Measurements from ENCODE around the gene TMEM218. TPM values are rescaled to one million over a fixed set of nuclear protein-coding genes. Genes with fewer than 3 reads are reported as not detected.

The TMEM218 gene
- total and polyA plus RNA-seq, 8 donors, result 0.87 to 21.1 (median 14.9) TPM

GRCh38 chr11:125078016-125078415 is 33.4 kb downstream of the TMEM218 start:
- Histone ChIP-seq H3K27me3 (peaks cover 0 to 25% (median 0%) of the 10 kb centered on the region in 3 donors), H3K9me3 (no peaks in the 10 kb centered on the region), H3K27ac (no peak overlapping the region), H3K36me3 (no peaks in the 10 kb centered on the region), H3K4me1 (no peaks in the 10 kb centered on the region), H3K4me3 (no peak overlapping the region)
- 91 to 97% (median 94%) methylated on average over 11 of the region's 11 CpGs for WGBS, 5 donors
- intact Hi-C loops (cut with DNase I; ENCODE audit: low total_unique reads), result no loop called here
- TF ChIP-seq, protein P1, sequence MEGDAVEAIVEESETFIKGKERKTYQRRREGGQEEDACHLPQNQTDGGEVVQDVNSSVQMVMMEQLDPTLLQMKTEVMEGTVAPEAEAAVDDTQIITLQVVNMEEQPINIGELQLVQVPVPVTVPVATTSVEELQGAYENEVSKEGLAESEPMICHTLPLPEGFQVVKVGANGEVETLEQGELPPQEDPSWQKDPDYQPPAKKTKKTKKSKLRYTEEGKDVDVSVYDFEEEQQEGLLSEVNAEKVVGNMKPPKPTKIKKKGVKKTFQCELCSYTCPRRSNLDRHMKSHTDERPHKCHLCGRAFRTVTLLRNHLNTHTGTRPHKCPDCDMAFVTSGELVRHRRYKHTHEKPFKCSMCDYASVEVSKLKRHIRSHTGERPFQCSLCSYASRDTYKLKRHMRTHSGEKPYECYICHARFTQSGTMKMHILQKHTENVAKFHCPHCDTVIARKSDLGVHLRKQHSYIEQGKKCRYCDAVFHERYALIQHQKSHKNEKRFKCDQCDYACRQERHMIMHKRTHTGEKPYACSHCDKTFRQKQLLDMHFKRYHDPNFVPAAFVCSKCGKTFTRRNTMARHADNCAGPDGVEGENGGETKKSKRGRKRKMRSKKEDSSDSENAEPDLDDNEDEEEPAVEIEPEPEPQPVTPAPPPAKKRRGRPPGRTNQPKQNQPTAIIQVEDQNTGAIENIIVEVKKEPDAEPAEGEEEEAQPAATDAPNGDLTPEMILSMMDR (IDR thresholded peaks at IDR 0.05), result no peak
- TF ChIP-seq POLR2AphosphoS5 (IDR thresholded peaks at IDR 0.05), result no peak
- TF ChIP-seq POLR2A (IDR thresholded peaks at IDR 0.05), result no peak
- TF ChIP-seq EP300 (IDR thresholded peaks at IDR 0.05), result no peak
- DNase-seq, result no peak

GRCh38 chr11:125076378-125076945 is 35.0 kb downstream of the TMEM218 start:
- WGBS, 5 donors, result 76 to 90% (median 85%) methylated on average over 6 to 14 of the region's 14 CpGs
- Histone ChIP-seq H3K36me3 (no peaks in the 10 kb centered on the region), H3K4me3 (no peak overlapping the region), H3K9me3 (no peaks in the 10 kb centered on the region), H3K27me3 (peaks cover 0 to 16% (median 0%) of the 10 kb centered on the region in 3 donors), H3K4me1 (peaks cover 0 to 10% (median 5%) of the 10 kb centered on the region in 4 donors), H3K27ac (no peak overlapping the region)
- no peak for DNase-seq
- intact Hi-C loops (cut with DNase I; ENCODE audit: low total_unique reads), result no loop called here
- no peak for TF ChIP-seq EP300 (IDR thresholded peaks at IDR 0.05)
- TF ChIP-seq, protein P1 (IDR thresholded peaks at IDR 0.05), result no peak
- TF ChIP-seq POLR2AphosphoS5 (IDR thresholded peaks at IDR 0.05), result no peak
- no peak for TF ChIP-seq POLR2A (IDR thresholded peaks at IDR 0.05)

DNA sequence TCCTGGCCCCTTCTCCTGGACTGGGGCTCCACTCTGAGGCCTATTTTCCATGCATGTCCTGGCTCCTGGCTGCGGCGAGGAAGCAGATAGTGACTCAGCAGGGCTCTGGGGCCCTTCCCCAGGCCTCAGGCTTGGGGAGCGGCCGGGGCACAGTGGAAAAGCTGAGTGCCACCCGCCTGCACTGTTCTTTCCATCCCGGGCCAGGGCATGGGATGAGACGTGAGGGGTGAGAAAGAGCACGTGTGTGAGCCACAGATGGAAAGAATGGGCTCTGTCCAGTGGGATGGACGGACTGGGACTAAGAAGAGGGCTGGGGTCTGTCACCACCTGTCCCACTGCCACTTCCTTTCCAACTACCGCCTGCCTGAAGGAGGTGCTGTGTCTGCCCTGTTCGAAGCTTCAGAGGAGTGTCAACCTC is 35.5 kb downstream of the TMEM218 start:
- Histone ChIP-seq H3K27me3 (peaks cover 0 to 11% (median 0%) of the 10 kb centered on the region in 3 donors), H3K27ac (no peak overlapping the region), H3K9me3 (no peaks in the 10 kb centered on the region), H3K4me3 (no peak overlapping the region), H3K36me3 (no peaks in the 10 kb centered on the region), H3K4me1 (peaks cover 5 to 16% (median 9%) of the 10 kb centered on the region in 4 donors)
- intact Hi-C loops (cut with DNase I; ENCODE audit: low total_unique reads), result no loop called here
- peak in 1 of 2 donors; percentile 49 for DNase-seq
- 68 to 83% (median 76%) methylated on average over 11 of the region's 11 CpGs for WGBS, 5 donors
- no peak for TF ChIP-seq EP300 (IDR thresholded peaks at IDR 0.05)
- no peak for TF ChIP-seq POLR2A (IDR thresholded peaks at IDR 0.05)
- no peak for TF ChIP-seq POLR2AphosphoS5 (IDR thresholded peaks at IDR 0.05)
- TF ChIP-seq, protein P1 (IDR thresholded peaks at IDR 0.05), result no peak

- TF ChIP-seq POLR2A (IDR thresholded peaks at IDR 0.05), result no peak
- TF ChIP-seq, protein P1 (IDR thresholded peaks at IDR 0.05), result no peak
- TF ChIP-seq EP300 (IDR thresholded peaks at IDR 0.05), result no peak
- no peak for TF ChIP-seq POLR2AphosphoS5 (IDR thresholded peaks at IDR 0.05)
- no peak for DNase-seq
- 59 to 86% (median 72%) methylated on average over 6 to 7 of the region's 7 CpGs for WGBS, 5 donors
- no peaks in the 10 kb centered on the region for H3K36me3 ChIP-seq
- peaks cover 8 to 23% (median 13%) of the 10 kb centered on the region in 4 donors for H3K4me1 ChIP-seq
- intact Hi-C loops (cut with DNase I; ENCODE audit: low total_unique reads), result no loop called here
- no peak overlapping the region for H3K27ac ChIP-seq
- peaks cover 0 to 11% (median 0%) of the 10 kb centered on the region in 3 donors for H3K27me3 ChIP-seq
- no peak overlapping the region for H3K4me3 ChIP-seq
- H3K9me3 ChIP-seq, result no peaks in the 10 kb centered on the region
Measured at GRCh38 chr11:125075242-125075625, 36.2 kb downstream of the TMEM218 start.

Measured in stomach (tissue), 9 donors.